SK-N-SH treated with all-trans-retinoic acid at 6 μM for 48 hours (cell line): Measurements from ENCODE around the gene CLCF1.

Experiments used
- ARNTL ChIP-seq: fragments of 450-650 bp; formaldehyde crosslinking; IDR thresholded peaks from 2 replicates; pipeline ENCODE4 v1.5.0; 2020; ENCODE audit warnings: low read depth, mild to moderate bottlenecking, moderate library complexity, borderline replicate concordance
- SNAI2 ChIP-seq: fragments of 250-450 bp; sonication (Bioruptor Pico); IDR thresholded peaks from 2 replicates; pipeline ENCODE4 v1.5.0; 2020; ENCODE audit warnings: mild to moderate bottlenecking, moderate library complexity
- ZFP30 ChIP-seq: fragments of 450-650 bp; formaldehyde crosslinking; IDR thresholded peaks from 2 replicates; pipeline ENCODE4 v1.5.0; 2022; ENCODE audit warnings: mild to moderate bottlenecking, moderate library complexity
- ZNF565 ChIP-seq: fragments of 450-650 bp; formaldehyde crosslinking; conservative IDR thresholded peaks from 2 replicates; pipeline ENCODE4 v1.5.0; 2020; ENCODE audit warnings: low read depth, mild to moderate bottlenecking, moderate library complexity

- TF ChIP-seq ZFP30 (CRISPR knock-in tag) (no peak), ZNF565 (CRISPR knock-in tag) (no peak), ARNTL (CRISPR knock-in tag) (no peak), SNAI2 (CRISPR knock-in tag) (no peak)
These were observed 17.0 kb downstream of the CLCF1 start for GRCh38 chr11:67356387-67356863.
